Fibroblast of lung (primary cell): ENCODE results near the gene HNMT. TPM values are rescaled to one million over a fixed set of nuclear protein-coding genes. Genes with fewer than 3 reads are reported as not detected.

Experiments
- DNase-seq, 2 donors: peaks; one replicate each; pipeline versions ENCODE4 v3.0.0 to v3.0.0-alpha.2; 2010; ENCODE audit warnings: low read depth in 2 of 2
- H2AFZ ChIP-seq: 2 replicates; pipeline ENCODE4 v1.5.1; 2012; ENCODE audit warnings: low read length, control low read depth, inconsistent platforms
- H3K27ac ChIP-seq: 2 replicates; pipeline ENCODE4 v1.5.1; 2011; ENCODE audit warnings: low read length, control low read depth; ENCODE audit not compliant: insufficient read depth
- H3K27me3 ChIP-seq: 2 replicates; pipeline ENCODE4 v1.5.1; 2011; ENCODE audit warnings: mild to moderate bottlenecking, low read length; ENCODE audit not compliant: control insufficient read depth, insufficient read depth
- H3K36me3 ChIP-seq: 2 replicates; pipeline ENCODE4 v1.5.1; 2011; ENCODE audit warnings: low read length; ENCODE audit not compliant: control insufficient read depth, insufficient read depth
- H3K4me1 ChIP-seq: 2 replicates; pipeline ENCODE4 v1.5.1; 2011; ENCODE audit warnings: low read length; ENCODE audit not compliant: control insufficient read depth, insufficient read depth; ENCODE audit errors: extremely low read depth
- H3K4me2 ChIP-seq: 2 replicates; pipeline ENCODE4 v1.5.1; 2011; ENCODE audit warnings: low read length, control low read depth; ENCODE audit not compliant: insufficient read depth; ENCODE audit errors: extremely low read depth
- H3K4me3 ChIP-seq, 4 experiments: fragments of 200-600 bp in 1 of 4; sonication (generic) in 1 of 4; replicated peaks in 1 of 4; 2 replicates each; pipeline ENCODE4 v1.5.1; 2011 to 2016; ENCODE audit warnings: low read length in 4 of 4, low read depth in 3 of 4, mild to moderate bottlenecking in 3 of 4, control low read depth in 2 of 4, inconsistent platforms in 1 of 4, mixed read lengths in 1 of 4; ENCODE audit not compliant: insufficient read depth in 1 of 4; ENCODE audit errors: control extremely low read depth in 1 of 4
- H3K79me2 ChIP-seq: 2 replicates; pipeline ENCODE4 v1.5.1; 2012; ENCODE audit warnings: mild to moderate bottlenecking, low read length, inconsistent platforms; ENCODE audit not compliant: control insufficient read depth, insufficient read depth
- H3K9ac ChIP-seq: 2 replicates; pipeline ENCODE4 v1.5.1; 2011; ENCODE audit warnings: mild to moderate bottlenecking, low read length, control low read depth; ENCODE audit not compliant: insufficient read depth
- H3K9me3 ChIP-seq: 2 replicates; pipeline ENCODE4 v1.5.1; 2012; ENCODE audit warnings: low read depth, low read length; ENCODE audit not compliant: control insufficient read depth, insufficient read depth
- H4K20me1 ChIP-seq: 2 replicates; pipeline ENCODE4 v1.5.1; 2011; ENCODE audit warnings: low read length; ENCODE audit not compliant: control insufficient read depth, insufficient read depth; ENCODE audit errors: extremely low read depth
- EZH2 ChIP-seq: IDR thresholded peaks from 2 replicates; pipeline ENCODE4 v1.5.1; 2012; ENCODE audit warnings: low read length, control low read depth, mild to moderate bottlenecking; ENCODE audit errors: missing control alignments
- polyA plus RNA-seq, 2 donors: library from polyadenylated mRNA; depleted of rRNA in 1 of 2; stranded (reverse) in 1 of 2; unstranded in 1 of 2; fragments of >200 nt; gene quantifications; 2 replicates each; pipeline ENCODE4 v1.2.1, GENCODE V29; 2011 to 2012; ENCODE audit warnings: missing spikeins in 1 of 2
- total RNA-seq: library from RNA; depleted of rRNA; stranded (reverse); fragments of >200 nt; gene quantifications from 2 replicates; pipeline ENCODE4 v1.2.1, GENCODE V29; 2014
- TF ChIP-seq, protein P1 (sequence below), 2 donors: IDR thresholded peaks in 1 of 2; conservative IDR thresholded peaks in 1 of 2; 1 replicate in 1 of 2; 2 replicates in 1 of 2; pipeline ENCODE4 v1.5.1; 2011 to 2012; ENCODE audit warnings: low read length in 2 of 2, control low read depth in 1 of 2, inconsistent platforms in 1 of 2, low read depth in 1 of 2, mild to moderate bottlenecking in 1 of 2

The HNMT gene
- total and polyA plus RNA-seq, 2 donors (not counting 1 experiment from before 2014, with no cell fraction given), result 45.9 to 163 TPM

DNA sequence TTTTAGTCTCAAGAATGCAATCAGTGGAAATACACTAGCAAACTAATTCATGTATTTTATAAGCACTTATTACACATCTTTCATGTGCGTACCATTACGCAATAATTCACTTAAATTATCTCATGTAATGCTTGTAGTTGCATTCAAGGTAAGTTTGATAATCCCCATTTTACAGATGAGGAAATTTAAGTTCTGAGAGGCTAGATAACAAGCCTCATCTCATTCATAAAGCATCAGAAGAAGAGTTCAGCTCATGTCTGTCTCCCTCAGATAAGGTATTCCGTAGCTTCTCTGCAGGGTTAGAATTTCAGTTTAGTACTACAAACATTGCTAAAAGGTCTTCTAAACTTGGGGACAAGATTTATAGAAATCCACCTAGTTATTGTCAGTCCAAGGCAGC is 47.8 kb downstream of the HNMT start:
- Histone ChIP-seq H3K9me3 (no peaks in the 10 kb centered on the region), H3K9ac (no peak overlapping the region), H2AFZ (no peak overlapping the region), H3K36me3 (no peaks in the 10 kb centered on the region), H3K27me3 (no peaks in the 10 kb centered on the region), H3K27ac (no peak overlapping the region), H3K4me2 (no peak overlapping the region), H4K20me1 (no peaks in the 10 kb centered on the region), H3K79me2 (no peaks in the 10 kb centered on the region), H3K4me3 (no peak overlapping the region), H3K4me1 (no peaks in the 10 kb centered on the region)
- TF ChIP-seq, protein P1, sequence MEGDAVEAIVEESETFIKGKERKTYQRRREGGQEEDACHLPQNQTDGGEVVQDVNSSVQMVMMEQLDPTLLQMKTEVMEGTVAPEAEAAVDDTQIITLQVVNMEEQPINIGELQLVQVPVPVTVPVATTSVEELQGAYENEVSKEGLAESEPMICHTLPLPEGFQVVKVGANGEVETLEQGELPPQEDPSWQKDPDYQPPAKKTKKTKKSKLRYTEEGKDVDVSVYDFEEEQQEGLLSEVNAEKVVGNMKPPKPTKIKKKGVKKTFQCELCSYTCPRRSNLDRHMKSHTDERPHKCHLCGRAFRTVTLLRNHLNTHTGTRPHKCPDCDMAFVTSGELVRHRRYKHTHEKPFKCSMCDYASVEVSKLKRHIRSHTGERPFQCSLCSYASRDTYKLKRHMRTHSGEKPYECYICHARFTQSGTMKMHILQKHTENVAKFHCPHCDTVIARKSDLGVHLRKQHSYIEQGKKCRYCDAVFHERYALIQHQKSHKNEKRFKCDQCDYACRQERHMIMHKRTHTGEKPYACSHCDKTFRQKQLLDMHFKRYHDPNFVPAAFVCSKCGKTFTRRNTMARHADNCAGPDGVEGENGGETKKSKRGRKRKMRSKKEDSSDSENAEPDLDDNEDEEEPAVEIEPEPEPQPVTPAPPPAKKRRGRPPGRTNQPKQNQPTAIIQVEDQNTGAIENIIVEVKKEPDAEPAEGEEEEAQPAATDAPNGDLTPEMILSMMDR (conservative IDR thresholded peaks at IDR 0.05 in 1 of 2, IDR thresholded peaks at IDR 0.05 in 1 of 2; ENCODE audit: low read depth in 1 of 2, low read length in 2 of 2), result no peak
- TF ChIP-seq EZH2, result no peak
- no peak for DNase-seq

DNA sequence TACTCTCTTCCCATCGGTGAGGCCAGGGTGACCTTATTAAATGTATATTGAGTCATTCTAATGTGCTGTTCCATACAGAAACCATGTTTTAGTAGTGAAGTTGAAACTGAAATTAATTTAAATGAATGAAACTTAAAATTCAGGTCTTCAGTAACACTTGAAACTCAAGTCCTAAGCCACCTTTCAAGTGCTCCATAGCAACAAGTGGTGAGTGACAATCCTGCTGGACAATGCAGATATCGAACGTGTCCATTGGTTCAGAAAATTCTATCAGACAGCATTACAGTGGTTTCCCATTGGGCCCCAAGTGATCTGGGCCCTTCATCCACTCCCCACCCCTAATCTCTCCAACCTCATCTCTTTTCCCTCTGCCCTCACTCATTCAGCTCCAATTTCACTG is 48.7 kb downstream of the HNMT start:
- H3K9ac ChIP-seq, result no peak overlapping the region
- DNase-seq, result no peak
- H3K36me3 ChIP-seq, result no peaks in the 10 kb centered on the region
- no peaks in the 10 kb centered on the region for H3K27me3 ChIP-seq
- no peaks in the 10 kb centered on the region for H3K9me3 ChIP-seq
- TF ChIP-seq, protein P1 (conservative IDR thresholded peaks at IDR 0.05 in 1 of 2, IDR thresholded peaks at IDR 0.05 in 1 of 2; ENCODE audit: low read depth in 1 of 2, low read length in 2 of 2), result no peak
- TF ChIP-seq EZH2, result no peak
- H3K79me2 ChIP-seq, result no peaks in the 10 kb centered on the region
- no peak overlapping the region for H2AFZ ChIP-seq
- no peaks in the 10 kb centered on the region for H4K20me1 ChIP-seq
- H3K4me1 ChIP-seq, result no peaks in the 10 kb centered on the region
- H3K4me3 ChIP-seq, result no peak overlapping the region
- no peak overlapping the region for H3K27ac ChIP-seq
- H3K4me2 ChIP-seq, result no peak overlapping the region

DNA sequence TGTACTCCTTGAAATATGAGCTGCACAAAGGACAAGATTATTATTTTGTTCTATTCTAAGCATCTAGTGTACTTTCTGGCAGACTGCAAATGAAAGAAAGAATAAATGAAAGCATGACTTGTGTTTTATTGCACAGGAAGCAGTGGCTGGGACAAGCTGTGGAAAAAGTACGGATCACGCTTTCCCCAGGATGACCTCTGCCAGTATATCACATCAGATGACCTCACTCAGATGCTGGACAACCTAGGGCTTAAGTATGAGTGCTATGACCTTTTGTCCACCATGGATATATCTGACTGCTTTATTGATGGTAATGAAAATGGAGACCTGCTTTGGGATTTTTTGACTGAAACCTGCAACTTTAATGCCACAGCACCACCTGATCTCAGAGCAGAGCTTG is 49.4 kb downstream of the HNMT start:
- no peak overlapping the region for H3K27ac ChIP-seq
- H3K27me3 ChIP-seq, result no peaks in the 10 kb centered on the region
- H2AFZ ChIP-seq, result no peak overlapping the region
- no peak overlapping the region for H3K4me3 ChIP-seq
- H3K4me1 ChIP-seq, result no peaks in the 10 kb centered on the region
- TF ChIP-seq EZH2, result no peak
- TF ChIP-seq, protein P1 (conservative IDR thresholded peaks at IDR 0.05 in 1 of 2, IDR thresholded peaks at IDR 0.05 in 1 of 2; ENCODE audit: low read depth in 1 of 2, low read length in 2 of 2), result no peak
- no peak overlapping the region for H3K4me2 ChIP-seq
- no peak overlapping the region for H3K9ac ChIP-seq
- H3K9me3 ChIP-seq, result no peaks in the 10 kb centered on the region
- H3K36me3 ChIP-seq, result no peaks in the 10 kb centered on the region
- no peak for DNase-seq
- H3K79me2 ChIP-seq, result no peaks in the 10 kb centered on the region
- no peaks in the 10 kb centered on the region for H4K20me1 ChIP-seq
